Vagina (tissue), 2 donors: ENCODE results near the gene CORIN. TPM values are rescaled to one million over a fixed set of nuclear protein-coding genes. Genes with fewer than 3 reads are reported as not detected.

Source experiments
- DNase-seq, 2 donors: peaks; one replicate each; pipeline ENCODE4 v3.0.0-alpha.2; 2017; ENCODE audit errors: extremely low spot score in 2 of 2
- H3K27ac ChIP-seq: fragments of 200-600 bp; sonication (generic); one replicate; pipeline ENCODE4 v1.5.1; 2019
- H3K27me3 ChIP-seq: fragments of 200-600 bp; sonication (generic); one replicate; pipeline ENCODE4 v1.5.1; 2019
- H3K36me3 ChIP-seq, 2 donors: fragments of 200-600 bp; sonication (generic); one replicate each; pipeline ENCODE4 v1.5.1; 2017 to 2019
- H3K4me1 ChIP-seq: fragments of 200-600 bp; sonication (generic); one replicate; pipeline ENCODE4 v1.5.1; 2019
- H3K4me3 ChIP-seq, 2 donors: fragments of 200-600 bp; sonication (generic); 1 replicate in 1 of 2; 2 replicates in 1 of 2; pipeline ENCODE4 v1.5.1; 2016 to 2019
- H3K9me3 ChIP-seq: fragments of 200-600 bp; sonication (generic); one replicate; pipeline ENCODE4 v1.5.1; 2019
- POLR2A ChIP-seq, 2 donors: fragments of 450-650 bp; IDR thresholded peaks; one replicate each; pipeline ENCODE4 v1.6.1; 2017; ENCODE audit warnings: antibody characterized with exemption in 2 of 2, mild to moderate bottlenecking in 2 of 2, moderate library complexity in 2 of 2
- POLR2AphosphoS5 ChIP-seq, 2 donors: sonication (generic); formaldehyde crosslinking; IDR thresholded peaks; one replicate each; pipeline ENCODE4 v1.9.0; 2017; ENCODE audit warnings: antibody characterized with exemption in 2 of 2, mild to moderate bottlenecking in 2 of 2, low read depth in 1 of 2; ENCODE audit not compliant: insufficient read depth in 1 of 2
- intact Hi-C: fragments of 100-400 bp; cut with DNase I; formaldehyde crosslinking; loops from one replicate; pipeline ENCODE4 v1.15.1; 2023
- total RNA-seq: library from RNA; depleted of rRNA; stranded (reverse); fragments of >200 nt; gene quantifications from one replicate; pipeline ENCODE4 v1.2.3, GENCODE V29; 2016
- TF ChIP-seq, protein P1 (sequence below), 3 experiments: fragments of 450-650 bp in 2 of 3; fragments of 200-600 bp in 1 of 3; sonication (generic) in 1 of 3; IDR thresholded peaks; one replicate each; pipeline ENCODE4 v1.5.1; 2017 to 2019; ENCODE audit warnings: antibody characterized with exemption in 3 of 3, mild to moderate bottlenecking in 2 of 3, moderate library complexity in 2 of 3

The CORIN gene
- total RNA-seq, 1 donor from 2014 or later: 5.4 TPM

DNA sequence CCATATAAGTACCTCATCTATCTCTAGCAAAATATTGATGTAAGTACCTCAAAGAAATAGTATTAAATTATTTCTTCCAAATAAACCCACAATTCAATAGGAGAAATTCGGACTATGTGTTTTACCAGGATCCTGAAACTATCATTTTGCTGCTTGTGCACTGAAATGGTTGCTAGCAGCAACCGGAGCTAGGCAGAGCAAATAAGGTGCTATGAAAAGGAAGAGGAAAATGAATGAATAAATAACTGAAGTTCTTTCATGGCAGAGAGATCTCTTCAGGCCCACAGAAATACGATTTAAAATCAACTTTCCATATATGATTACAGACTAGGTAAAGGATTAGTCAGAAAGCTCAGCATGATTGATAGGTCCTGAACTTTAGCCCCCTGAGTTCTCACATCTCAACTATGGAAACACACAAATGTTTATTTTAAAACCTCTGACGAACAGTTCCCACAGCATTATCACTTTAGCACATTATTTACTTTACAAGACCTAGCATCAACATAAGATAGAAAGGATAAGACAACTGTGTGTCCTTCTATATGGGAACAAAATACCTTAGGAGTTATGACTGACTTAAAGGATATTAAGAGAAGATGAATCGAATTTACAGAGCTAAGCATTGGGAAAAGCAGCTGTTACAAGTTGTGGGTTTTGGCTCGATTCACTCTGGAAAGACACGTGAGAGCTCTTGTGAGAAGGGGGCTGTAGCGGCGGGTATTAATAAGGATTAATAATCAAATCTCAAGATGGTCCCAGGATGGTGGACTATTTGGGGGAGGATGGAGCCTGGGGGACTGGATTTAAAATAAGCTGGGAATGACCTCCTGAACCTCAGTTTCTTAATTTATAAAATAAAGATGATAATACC is 104.3 kb downstream of the CORIN start:
- intact Hi-C loops: no loop called here
- TF ChIP-seq, protein P1, sequence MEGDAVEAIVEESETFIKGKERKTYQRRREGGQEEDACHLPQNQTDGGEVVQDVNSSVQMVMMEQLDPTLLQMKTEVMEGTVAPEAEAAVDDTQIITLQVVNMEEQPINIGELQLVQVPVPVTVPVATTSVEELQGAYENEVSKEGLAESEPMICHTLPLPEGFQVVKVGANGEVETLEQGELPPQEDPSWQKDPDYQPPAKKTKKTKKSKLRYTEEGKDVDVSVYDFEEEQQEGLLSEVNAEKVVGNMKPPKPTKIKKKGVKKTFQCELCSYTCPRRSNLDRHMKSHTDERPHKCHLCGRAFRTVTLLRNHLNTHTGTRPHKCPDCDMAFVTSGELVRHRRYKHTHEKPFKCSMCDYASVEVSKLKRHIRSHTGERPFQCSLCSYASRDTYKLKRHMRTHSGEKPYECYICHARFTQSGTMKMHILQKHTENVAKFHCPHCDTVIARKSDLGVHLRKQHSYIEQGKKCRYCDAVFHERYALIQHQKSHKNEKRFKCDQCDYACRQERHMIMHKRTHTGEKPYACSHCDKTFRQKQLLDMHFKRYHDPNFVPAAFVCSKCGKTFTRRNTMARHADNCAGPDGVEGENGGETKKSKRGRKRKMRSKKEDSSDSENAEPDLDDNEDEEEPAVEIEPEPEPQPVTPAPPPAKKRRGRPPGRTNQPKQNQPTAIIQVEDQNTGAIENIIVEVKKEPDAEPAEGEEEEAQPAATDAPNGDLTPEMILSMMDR (IDR thresholded peaks at IDR 0.05): no peak
- TF ChIP-seq POLR2AphosphoS5 (IDR thresholded peaks at IDR 0.05; ENCODE audit: insufficient read depth in 1 of 2, low read depth in 1 of 2) (no peak), POLR2A (IDR thresholded peaks at IDR 0.05) (no peak)
- DNase-seq: no peak

GRCh38 chr4:47731182-47731581 is 106.7 kb downstream of the CORIN start:
- Histone ChIP-seq H3K4me3 (no peak overlapping the region), H3K27ac (no peak overlapping the region), H3K4me1 (no peaks in the 10 kb centered on the region), H3K9me3 (no peaks in the 10 kb centered on the region), H3K36me3 (no peaks in the 10 kb centered on the region), H3K27me3 (no peaks in the 10 kb centered on the region)
- no peak for DNase-seq
- intact Hi-C loops: no loop called here
- TF ChIP-seq, protein P1 (IDR thresholded peaks at IDR 0.05): no peak
- TF ChIP-seq POLR2A (IDR thresholded peaks at IDR 0.05) (no peak), POLR2AphosphoS5 (IDR thresholded peaks at IDR 0.05; ENCODE audit: insufficient read depth in 1 of 2, low read depth in 1 of 2) (no peak)

More for the DNA sequence above, 104.3 kb downstream of the CORIN start:
- no peak overlapping the region for H3K27ac ChIP-seq
- H3K36me3 ChIP-seq: no peaks in the 10 kb centered on the region
- H3K4me3 ChIP-seq: no peak overlapping the region
- no peaks in the 10 kb centered on the region for H3K27me3 ChIP-seq
- H3K4me1 ChIP-seq: no peaks in the 10 kb centered on the region
- H3K9me3 ChIP-seq: no peaks in the 10 kb centered on the region

DNA sequence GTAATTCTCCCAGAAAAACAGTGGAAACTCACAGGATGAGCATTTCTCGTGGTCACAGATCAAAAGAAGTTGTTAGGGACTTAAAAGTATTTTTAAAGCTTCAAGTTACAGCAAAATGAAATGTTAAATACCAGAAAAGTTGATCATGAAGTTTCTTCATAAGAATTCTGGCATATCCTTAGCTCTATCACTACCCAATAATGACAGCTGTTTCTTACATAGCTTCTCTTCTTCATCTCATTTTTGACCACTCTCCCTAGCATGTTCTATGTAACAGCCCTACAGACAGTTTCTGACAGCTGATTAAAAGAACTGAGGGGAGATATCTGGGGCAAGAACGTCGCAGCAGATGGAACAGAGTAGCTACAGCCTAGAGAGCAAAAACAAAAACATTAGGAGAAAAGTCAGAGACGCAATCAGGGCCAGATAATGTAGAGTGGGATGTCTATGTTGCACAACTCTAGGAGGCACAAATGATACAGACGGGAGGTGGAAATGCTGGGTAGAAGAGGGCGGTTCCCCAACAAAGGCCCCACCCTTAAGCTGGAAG is 108.7 kb downstream of the CORIN start:
- intact Hi-C loops: no loop called here
- DNase-seq: no peak
- Histone ChIP-seq H3K4me1 (no peaks in the 10 kb centered on the region), H3K4me3 (no peak overlapping the region), H3K9me3 (no peaks in the 10 kb centered on the region), H3K36me3 (no peaks in the 10 kb centered on the region), H3K27ac (no peak overlapping the region), H3K27me3 (no peaks in the 10 kb centered on the region)
- no peak for TF ChIP-seq POLR2AphosphoS5 (IDR thresholded peaks at IDR 0.05; ENCODE audit: insufficient read depth in 1 of 2, low read depth in 1 of 2)
- no peak for TF ChIP-seq POLR2A (IDR thresholded peaks at IDR 0.05)
- TF ChIP-seq, protein P1 (IDR thresholded peaks at IDR 0.05): no peak

DNA sequence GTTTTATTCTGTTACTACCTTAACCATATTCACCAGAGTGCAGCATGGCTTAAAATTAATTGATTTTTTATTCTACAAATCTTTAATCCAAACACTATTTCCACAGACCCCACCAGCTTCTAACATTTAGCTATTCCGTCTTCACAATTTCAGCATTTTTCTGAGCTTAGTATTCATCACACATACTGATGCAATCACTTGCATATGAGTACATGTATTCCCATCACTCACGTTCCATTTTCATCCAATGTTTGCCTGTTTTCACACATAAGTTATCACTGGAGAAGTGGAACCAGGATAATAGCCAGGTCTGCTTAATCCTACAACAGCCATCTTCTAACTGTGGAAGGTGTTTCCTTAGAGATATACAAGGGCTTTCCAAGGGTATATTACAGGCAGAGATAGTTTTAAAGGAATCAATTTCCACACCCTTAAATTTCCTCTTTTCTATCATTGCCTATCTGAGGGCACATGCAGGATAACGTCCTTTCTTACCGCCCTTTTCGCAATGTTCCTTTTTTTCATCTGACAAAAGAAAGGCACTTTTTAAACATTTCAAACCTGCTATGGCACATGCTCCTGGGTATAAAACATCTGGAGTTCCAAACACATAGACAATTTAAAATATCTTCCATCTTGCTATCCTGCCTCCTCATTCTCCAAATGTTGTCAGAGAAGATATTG is 115.8 kb downstream of the CORIN start:
- Histone ChIP-seq H3K4me3 (no peak overlapping the region), H3K36me3 (no peaks in the 10 kb centered on the region), H3K27me3 (no peaks in the 10 kb centered on the region)

More for the DNA sequence above, 115.8 kb downstream of the CORIN start:
- Histone ChIP-seq H3K9me3 (no peaks in the 10 kb centered on the region), H3K4me1 (no peaks in the 10 kb centered on the region), H3K27ac (no peak overlapping the region)
- TF ChIP-seq, protein P1 (IDR thresholded peaks at IDR 0.05): no peak
- no peak for TF ChIP-seq POLR2A (IDR thresholded peaks at IDR 0.05)
- DNase-seq: no peak
- intact Hi-C loops: no loop called here
